Measurements from ENCODE around the gene RGP1.

DNA sequence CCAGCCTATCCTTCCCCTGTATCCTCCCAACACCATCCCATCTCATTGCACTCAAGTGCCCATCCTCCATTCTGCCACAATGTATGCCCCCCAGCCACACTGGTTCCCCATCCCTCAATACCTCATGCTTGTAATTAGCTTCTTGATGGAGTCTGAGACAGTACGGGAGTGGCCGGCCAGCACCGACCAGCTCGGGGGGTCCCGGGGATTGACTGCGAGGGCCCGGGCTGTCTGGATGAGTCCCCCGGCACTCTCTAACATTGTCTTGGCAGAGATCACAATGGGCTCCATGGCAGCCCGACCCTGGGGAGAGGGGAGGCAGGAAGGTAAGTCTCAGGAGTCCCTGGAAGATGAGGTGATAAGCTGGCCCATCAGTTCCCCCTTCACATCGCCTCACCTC is 42.1 kb upstream of the RGP1 start:
- TF ChIP-seq CTCF (IDR thresholded peaks at IDR 0.05) = no peak
- no peak for TF ChIP-seq POLR2A (IDR thresholded peaks at IDR 0.05)
